ENCODE measurements around the gene STRIP2. TPM values are rescaled to one million over a fixed set of nuclear protein-coding genes. Genes with fewer than 3 reads are reported as not detected.
"Not testable (repeated sequence)": the region's sequence is repeated elsewhere in the genome, so short reads cannot be mapped to it uniquely, and the experiment has no call there.

STRIP2 gene
- polyA plus RNA-seq, 4 donors: 0.22 to 1.3 (median 0.95) TPM; not detected in 1

DNA sequence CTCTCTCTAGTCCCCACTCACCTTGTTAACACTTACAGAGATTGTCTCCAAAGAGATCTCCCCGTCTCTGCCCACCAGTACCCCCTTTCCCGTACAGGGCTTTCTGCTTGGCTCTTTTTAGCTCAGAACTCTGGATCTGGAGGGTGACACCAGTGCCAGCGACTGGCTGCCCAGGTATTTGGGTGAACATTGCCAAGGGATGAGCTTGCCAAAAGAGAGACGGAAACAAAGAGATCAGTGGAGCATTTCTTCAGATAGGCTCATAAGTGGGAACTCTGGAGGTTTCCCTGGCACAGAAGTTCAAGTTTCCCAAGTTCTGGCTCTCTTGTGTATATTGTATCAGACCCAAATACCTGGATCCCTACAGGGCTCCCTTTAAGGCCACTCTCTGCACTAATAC lies 30.0 kb downstream of the STRIP2 start:
- Histone ChIP-seq H3K4me1 (ENCODE audit: control insufficient read depth in 3 of 3, insufficient read depth in 2 of 3, low read depth in 1 of 3, low read length in 2 of 3) (no peaks in the 10 kb centered on the region), H3K9me3 (ENCODE audit: control insufficient read depth in 2 of 2, insufficient read depth in 1 of 2, low read depth in 1 of 2, low read length in 1 of 2) (no peaks in the 10 kb centered on the region), H3K4me3 (ENCODE audit: low read depth in 1 of 3, low read length in 3 of 3) (no peak overlapping the region), H3K27me3 (ENCODE audit: control insufficient read depth in 3 of 3, insufficient read depth in 3 of 3, low read length in 3 of 3) (no peaks in the 10 kb centered on the region), H3K27ac (ENCODE audit: low read depth in 1 of 3, low read length in 2 of 3) (no peak overlapping the region), H3K36me3 (ENCODE audit: control insufficient read depth in 3 of 3, insufficient read depth in 2 of 3, low read depth in 1 of 3, low read length in 3 of 3) (peaks cover 0 to 2% (median 0%) of the 10 kb centered on the region in 3 donors)
- WGBS, 3 donors: 96 to 97% (median 96%) methylated on average over 4 of the region's 4 CpGs
- DNase-seq (no peak), FAIRE-seq (no peak)

DNA sequence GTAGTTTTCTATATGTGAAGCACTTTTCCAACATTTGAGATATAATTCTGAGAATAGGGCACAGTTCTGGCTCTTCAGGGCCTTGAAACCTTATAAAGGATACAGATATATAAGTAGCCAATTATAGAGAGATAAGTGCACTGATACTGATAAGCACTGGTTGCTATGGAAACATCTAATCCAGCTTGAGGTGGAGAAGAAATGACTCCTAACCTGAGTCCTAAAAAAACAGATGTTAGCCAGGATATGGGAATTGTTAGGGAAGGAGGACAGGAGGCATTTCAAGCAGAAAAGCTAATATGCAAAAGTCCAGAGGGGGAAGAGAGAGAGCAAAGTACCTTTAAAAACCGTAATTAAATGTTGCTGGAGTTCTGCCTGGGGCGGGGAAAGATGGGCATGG lies 30.8 kb downstream of the STRIP2 start:
- no peak overlapping the region for H3K4me3 ChIP-seq (ENCODE audit: low read depth in 1 of 3, low read length in 3 of 3)
- no peak for FAIRE-seq
- H3K4me1 ChIP-seq (ENCODE audit: control insufficient read depth in 3 of 3, insufficient read depth in 2 of 3, low read depth in 1 of 3, low read length in 2 of 3): no peaks in the 10 kb centered on the region
- no peak for DNase-seq
- WGBS, 3 donors: 23 to 58% (median 37%) methylated on average over 2 of the region's 2 CpGs
- H3K36me3 ChIP-seq (ENCODE audit: control insufficient read depth in 3 of 3, insufficient read depth in 2 of 3, low read depth in 1 of 3, low read length in 3 of 3): peaks cover 0 to 2% (median 0%) of the 10 kb centered on the region in 3 donors
- no peak overlapping the region for H3K27ac ChIP-seq (ENCODE audit: low read depth in 1 of 3, low read length in 2 of 3)
- H3K27me3 ChIP-seq (ENCODE audit: control insufficient read depth in 3 of 3, insufficient read depth in 3 of 3, low read length in 3 of 3): no peaks in the 10 kb centered on the region
- H3K9me3 ChIP-seq (ENCODE audit: control insufficient read depth in 2 of 2, insufficient read depth in 1 of 2, low read depth in 1 of 2, low read length in 1 of 2): no peaks in the 10 kb centered on the region

DNA sequence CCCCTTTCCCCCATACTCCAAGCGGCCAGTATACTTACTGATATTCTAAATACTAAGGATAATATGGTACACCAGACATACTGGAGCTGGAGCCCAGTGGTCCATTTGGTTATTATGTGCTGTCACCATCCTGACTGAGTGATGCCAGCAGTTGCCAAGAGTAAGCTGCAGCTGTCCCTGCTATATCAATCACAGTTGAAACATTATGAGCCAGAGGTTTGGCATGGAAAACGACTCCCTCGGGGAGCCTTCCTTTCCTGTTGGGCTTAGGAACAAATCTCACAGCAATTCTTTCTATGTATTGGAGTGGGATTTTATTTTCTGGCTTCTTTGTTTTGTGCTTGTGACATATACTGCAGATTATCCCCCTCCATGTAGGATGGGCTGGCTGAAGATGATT lies 32.6 kb downstream of the STRIP2 start:
- H3K36me3 ChIP-seq (ENCODE audit: control insufficient read depth in 3 of 3, insufficient read depth in 2 of 3, low read depth in 1 of 3, low read length in 3 of 3): no peaks in the 10 kb centered on the region
- DNase-seq (no peak), FAIRE-seq (no peak)
- 84 to 89% (median 85%) methylated on average over 3 of the region's 3 CpGs for WGBS, 3 donors
- H3K9me3 ChIP-seq (ENCODE audit: control insufficient read depth in 2 of 2, insufficient read depth in 1 of 2, low read depth in 1 of 2, low read length in 1 of 2): no peaks in the 10 kb centered on the region
- no peaks in the 10 kb centered on the region for H3K4me1 ChIP-seq (ENCODE audit: control insufficient read depth in 3 of 3, insufficient read depth in 2 of 3, low read depth in 1 of 3, low read length in 2 of 3)
- H3K27me3 ChIP-seq (ENCODE audit: control insufficient read depth in 3 of 3, insufficient read depth in 3 of 3, low read length in 3 of 3): no peaks in the 10 kb centered on the region
- H3K4me3 ChIP-seq (ENCODE audit: low read depth in 1 of 3, low read length in 3 of 3): no peak overlapping the region
- H3K27ac ChIP-seq (ENCODE audit: low read depth in 1 of 3, low read length in 2 of 3): no peak overlapping the region

DNA sequence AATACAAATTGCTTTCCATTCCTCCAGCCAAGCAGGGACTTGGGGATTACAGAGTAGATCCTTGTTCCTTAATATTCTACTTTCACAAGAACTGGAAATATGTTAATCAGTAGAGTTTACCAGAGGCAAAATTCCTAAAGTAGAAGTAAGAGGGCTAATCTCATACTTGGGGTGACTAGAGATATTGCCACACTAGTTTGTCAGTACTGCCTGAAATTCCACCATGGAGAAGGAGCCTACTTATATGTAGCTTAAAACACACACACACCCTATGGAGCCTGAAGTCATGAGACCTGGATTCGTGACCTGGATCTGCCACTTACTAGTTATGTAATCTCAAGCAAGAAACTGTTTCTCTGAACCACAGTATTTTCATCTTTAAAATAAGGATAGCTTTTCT lies 33.9 kb downstream of the STRIP2 start:
- Histone ChIP-seq H3K27me3 (ENCODE audit: control insufficient read depth in 3 of 3, insufficient read depth in 3 of 3, low read length in 3 of 3) (no peaks in the 10 kb centered on the region), H3K9me3 (ENCODE audit: control insufficient read depth in 2 of 2, insufficient read depth in 1 of 2, low read depth in 1 of 2, low read length in 1 of 2) (no peaks in the 10 kb centered on the region), H3K27ac (ENCODE audit: low read depth in 1 of 3, low read length in 2 of 3) (no peak overlapping the region), H3K36me3 (ENCODE audit: control insufficient read depth in 3 of 3, insufficient read depth in 2 of 3, low read depth in 1 of 3, low read length in 3 of 3) (no peaks in the 10 kb centered on the region), H3K4me1 (ENCODE audit: control insufficient read depth in 3 of 3, insufficient read depth in 2 of 3, low read depth in 1 of 3, low read length in 2 of 3) (no peaks in the 10 kb centered on the region), H3K4me3 (ENCODE audit: low read depth in 1 of 3, low read length in 3 of 3) (no peak overlapping the region)
- WGBS, 3 donors: 33 to 81% (median 65%) methylated on average over 1 of the region's 1 CpG
- DNase-seq: no peak
- no peak for FAIRE-seq

DNA sequence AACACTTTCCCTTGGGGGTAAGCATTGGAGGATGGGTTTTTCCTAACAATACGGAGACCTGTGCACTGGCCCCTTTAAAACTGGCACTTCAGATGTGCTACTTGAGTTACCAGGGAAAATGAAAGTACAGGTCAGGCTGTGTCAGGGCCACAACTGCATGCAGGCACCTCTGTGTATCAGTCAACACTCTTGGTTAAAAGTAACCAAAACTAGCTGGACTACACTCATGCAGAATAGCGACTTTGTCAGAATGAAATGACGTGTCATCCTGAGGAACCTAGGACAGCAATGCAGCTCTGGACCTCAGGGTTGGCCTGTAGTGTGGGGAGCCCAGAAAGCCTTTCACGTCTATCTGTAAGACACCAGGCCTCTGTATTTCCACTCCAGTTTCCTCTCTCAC lies 34.3 kb downstream of the STRIP2 start:
- no peak overlapping the region for H3K4me3 ChIP-seq (ENCODE audit: low read depth in 1 of 3, low read length in 3 of 3)
- FAIRE-seq (no peak), DNase-seq (peak in 1 of 2 donors; percentile 35)
- no peaks in the 10 kb centered on the region for H3K36me3 ChIP-seq (ENCODE audit: control insufficient read depth in 3 of 3, insufficient read depth in 2 of 3, low read depth in 1 of 3, low read length in 3 of 3)
- no peaks in the 10 kb centered on the region for H3K27me3 ChIP-seq (ENCODE audit: control insufficient read depth in 3 of 3, insufficient read depth in 3 of 3, low read length in 3 of 3)
- no peaks in the 10 kb centered on the region for H3K9me3 ChIP-seq (ENCODE audit: control insufficient read depth in 2 of 2, insufficient read depth in 1 of 2, low read depth in 1 of 2, low read length in 1 of 2)
- 21 to 87% (median 56%) methylated on average over 4 of the region's 4 CpGs for WGBS, 3 donors
- H3K27ac ChIP-seq (ENCODE audit: low read depth in 1 of 3, low read length in 2 of 3): no peak overlapping the region
- H3K4me1 ChIP-seq (ENCODE audit: control insufficient read depth in 3 of 3, insufficient read depth in 2 of 3, low read depth in 1 of 3, low read length in 2 of 3): no peaks in the 10 kb centered on the region

DNA sequence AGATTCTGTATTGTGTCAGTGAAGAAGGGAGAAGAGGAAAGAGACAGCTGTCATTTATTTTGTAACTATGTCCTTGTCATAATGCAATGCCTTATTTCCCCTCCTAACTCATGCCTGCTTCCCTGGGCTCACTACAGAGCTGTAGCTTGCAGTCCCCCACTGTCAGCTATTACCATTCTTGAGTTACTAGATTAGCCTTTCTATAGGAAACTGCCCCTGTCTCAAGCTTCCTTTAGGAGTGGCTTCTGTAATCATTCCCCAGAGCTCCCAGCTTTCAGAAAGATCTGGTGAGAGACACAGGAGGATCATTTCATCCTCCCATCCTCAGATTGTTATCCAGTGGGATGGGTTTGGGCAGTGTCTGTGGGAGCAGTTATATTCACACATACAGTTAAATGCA lies 35.7 kb downstream of the STRIP2 start:
- DNase-seq: no peak
- FAIRE-seq: no peak
- Histone ChIP-seq H3K9me3 (ENCODE audit: control insufficient read depth in 2 of 2, insufficient read depth in 1 of 2, low read depth in 1 of 2, low read length in 1 of 2) (no peaks in the 10 kb centered on the region), H3K27ac (ENCODE audit: low read depth in 1 of 3, low read length in 2 of 3) (no peak overlapping the region), H3K4me1 (ENCODE audit: control insufficient read depth in 3 of 3, insufficient read depth in 2 of 3, low read depth in 1 of 3, low read length in 2 of 3) (no peaks in the 10 kb centered on the region), H3K4me3 (ENCODE audit: low read depth in 1 of 3, low read length in 3 of 3) (no peak overlapping the region), H3K36me3 (ENCODE audit: control insufficient read depth in 3 of 3, insufficient read depth in 2 of 3, low read depth in 1 of 3, low read length in 3 of 3) (no peaks in the 10 kb centered on the region), H3K27me3 (ENCODE audit: control insufficient read depth in 3 of 3, insufficient read depth in 3 of 3, low read length in 3 of 3) (no peaks in the 10 kb centered on the region)

DNA sequence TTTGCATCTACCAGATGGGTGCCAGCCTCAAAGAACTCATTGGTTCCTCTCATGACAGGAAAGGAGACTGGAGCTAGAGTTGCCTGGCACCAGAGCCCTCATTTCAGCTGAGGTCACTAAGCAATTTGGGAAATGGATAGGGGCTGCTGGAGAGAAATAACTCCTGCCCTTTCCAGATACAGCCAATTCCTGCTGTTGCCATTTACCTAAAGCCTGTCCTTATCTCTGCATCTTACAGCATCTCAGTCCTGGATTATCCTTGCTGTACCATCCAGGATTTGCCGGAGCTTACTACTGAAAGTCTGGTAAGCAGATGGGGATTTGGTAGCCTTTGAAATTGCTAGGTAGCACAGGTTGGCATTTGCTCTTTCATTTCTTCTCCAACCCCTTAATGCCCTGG lies 36.2 kb downstream of the STRIP2 start:
- H3K27ac ChIP-seq (ENCODE audit: low read depth in 1 of 3, low read length in 2 of 3): no peak overlapping the region
- WGBS, 3 donors: 94 to 100% (median 95%) methylated on average over 1 of the region's 1 CpG
- DNase-seq: no peak
- no peak overlapping the region for H3K4me3 ChIP-seq (ENCODE audit: low read depth in 1 of 3, low read length in 3 of 3)
- H3K9me3 ChIP-seq (ENCODE audit: control insufficient read depth in 2 of 2, insufficient read depth in 1 of 2, low read depth in 1 of 2, low read length in 1 of 2): no peaks in the 10 kb centered on the region
- no peak for FAIRE-seq
- no peaks in the 10 kb centered on the region for H3K27me3 ChIP-seq (ENCODE audit: control insufficient read depth in 3 of 3, insufficient read depth in 3 of 3, low read length in 3 of 3)
- H3K4me1 ChIP-seq (ENCODE audit: control insufficient read depth in 3 of 3, insufficient read depth in 2 of 3, low read depth in 1 of 3, low read length in 2 of 3): no peaks in the 10 kb centered on the region
- H3K36me3 ChIP-seq (ENCODE audit: control insufficient read depth in 3 of 3, insufficient read depth in 2 of 3, low read depth in 1 of 3, low read length in 3 of 3): no peaks in the 10 kb centered on the region

DNA sequence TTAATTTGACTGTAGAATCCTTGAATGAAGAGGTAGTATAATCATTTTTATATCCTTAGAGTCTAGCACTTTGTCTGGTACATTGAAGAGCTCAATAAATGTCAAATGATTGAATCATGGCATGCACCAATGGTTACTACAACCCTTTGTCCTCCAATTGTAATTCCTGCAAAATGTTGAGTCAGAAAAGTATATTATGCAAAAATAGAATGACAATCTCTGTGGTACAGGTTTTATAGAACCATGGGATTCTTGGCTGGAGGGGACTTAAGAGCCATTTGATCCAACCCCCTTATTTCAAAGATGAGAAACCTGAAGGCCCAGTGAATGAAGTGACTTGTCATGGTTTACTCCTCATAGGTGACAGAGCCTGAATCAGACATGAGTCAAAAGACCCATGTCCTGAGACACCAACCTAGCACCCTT lies 37.2 kb downstream of the STRIP2 start:
- Histone ChIP-seq H3K27ac (ENCODE audit: low read depth in 1 of 3, low read length in 2 of 3) (no peak overlapping the region), H3K36me3 (ENCODE audit: control insufficient read depth in 3 of 3, insufficient read depth in 2 of 3, low read depth in 1 of 3, low read length in 3 of 3) (no peaks in the 10 kb centered on the region), H3K4me3 (ENCODE audit: low read depth in 1 of 3, low read length in 3 of 3) (no peak overlapping the region), H3K9me3 (ENCODE audit: control insufficient read depth in 2 of 2, insufficient read depth in 1 of 2, low read depth in 1 of 2, low read length in 1 of 2) (no peaks in the 10 kb centered on the region), H3K4me1 (ENCODE audit: control insufficient read depth in 3 of 3, insufficient read depth in 2 of 3, low read depth in 1 of 3, low read length in 2 of 3) (no peaks in the 10 kb centered on the region), H3K27me3 (ENCODE audit: control insufficient read depth in 3 of 3, insufficient read depth in 3 of 3, low read length in 3 of 3) (no peaks in the 10 kb centered on the region)
- DNase-seq: no peak
- FAIRE-seq: no peak

DNA sequence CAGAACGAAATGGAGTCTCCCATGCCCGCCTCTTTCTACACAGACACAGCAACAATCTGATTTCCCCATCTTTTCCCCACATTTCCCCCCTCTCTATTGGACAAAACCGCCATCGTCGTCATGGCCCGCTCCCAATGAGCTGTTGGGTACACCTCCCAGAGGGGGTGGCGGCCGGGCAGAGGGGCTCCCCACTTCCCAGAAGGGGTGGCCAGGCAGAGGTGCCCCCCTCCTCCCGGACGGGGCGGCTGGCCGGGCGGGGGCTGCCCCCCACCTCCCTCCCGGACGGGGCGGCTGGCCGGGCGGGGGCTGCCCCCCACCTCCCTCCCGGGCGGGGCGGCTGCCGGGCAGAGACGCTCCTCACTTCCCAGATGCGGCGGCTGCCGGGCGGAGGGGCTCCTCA lies 41.7 kb downstream of the STRIP2 start:
- not testable (repeated sequence) for H3K4me1 ChIP-seq (ENCODE audit: control insufficient read depth in 3 of 3, insufficient read depth in 2 of 3, low read depth in 1 of 3, low read length in 2 of 3); H3K36me3 ChIP-seq (ENCODE audit: control insufficient read depth in 3 of 3, insufficient read depth in 2 of 3, low read depth in 1 of 3, low read length in 3 of 3); H3K27ac ChIP-seq (ENCODE audit: low read depth in 1 of 3, low read length in 2 of 3); H3K4me3 ChIP-seq (ENCODE audit: low read depth in 1 of 3, low read length in 3 of 3); DNase-seq; FAIRE-seq; H3K27me3 ChIP-seq (ENCODE audit: control insufficient read depth in 3 of 3, insufficient read depth in 3 of 3, low read length in 3 of 3); H3K9me3 ChIP-seq (ENCODE audit: control insufficient read depth in 2 of 2, insufficient read depth in 1 of 2, low read depth in 1 of 2, low read length in 1 of 2)
- 93 to 99% (median 96%) methylated on average over 8 to 27 of the region's 27 CpGs for WGBS, 3 donors

All from small intestine (tissue), 7 donors.